HepG2 (cell line): Measurements from ENCODE around the gene MTA2. TPM values are rescaled to one million over a fixed set of nuclear protein-coding genes. Genes with fewer than 3 reads are reported as not detected.

ENCODE experiments used
- CSRNP1 ChIP-seq: sonication (generic); formaldehyde crosslinking; IDR thresholded peaks from 2 replicates; pipeline ENCODE4 v1.8.1; 2023; ENCODE audit warnings: mild to moderate bottlenecking, missing genetic modification reagents
- KLF13 ChIP-seq: sonication (generic); formaldehyde crosslinking; IDR thresholded peaks from 2 replicates; pipeline ENCODE4 v1.4.0; 2020; ENCODE audit warnings: mild to moderate bottlenecking, missing genetic modification reagents
- MEF2D ChIP-seq: sonication (generic); formaldehyde crosslinking; IDR thresholded peaks from 2 replicates; pipeline ENCODE4 v1.5.1; 2020; ENCODE audit warnings: mild to moderate bottlenecking, missing genetic modification reagents
- MNT ChIP-seq: fragments of 450-650 bp; IDR thresholded peaks from 2 replicates; pipeline ENCODE4 v1.6.1; 2016
- NCOA2 ChIP-seq: sonication (generic); formaldehyde crosslinking; IDR thresholded peaks from 2 replicates; pipeline ENCODE4 v1.8.0; 2022; ENCODE audit warnings: inconsistent platforms
- PTBP1 ChIP-seq: fragments of 200-400 bp; formaldehyde crosslinking; IDR thresholded peaks from 2 replicates; pipeline ENCODE4 v1.6.1; 2018; ENCODE audit warnings: low read length, low read depth; ENCODE audit not compliant: poor library complexity, severe bottlenecking
- RAD51 ChIP-seq: fragments of 450-650 bp; IDR thresholded peaks from 2 replicates; pipeline ENCODE4 v1.6.1; 2016; ENCODE audit warnings: borderline replicate concordance
- RERE ChIP-seq: IDR thresholded peaks from 2 replicates; pipeline ENCODE4 v1.6.1; 2016; ENCODE audit warnings: low read depth, missing genetic modification reagents, missing compliant biosample characterization
- TCF12 ChIP-seq, 2 experiments: fragments of 450-650 bp in 1 of 2; sonication (generic) in 1 of 2; formaldehyde crosslinking in 1 of 2; IDR thresholded peaks; 2 replicates each; pipeline versions ENCODE4 v1.6.1 to v1.8.0; 2017 to 2022; ENCODE audit warnings: antibody characterized with exemption in 1 of 2, mild to moderate bottlenecking in 1 of 2, missing genetic modification reagents in 1 of 2, moderate library complexity in 1 of 2
- ZGPAT ChIP-seq: IDR thresholded peaks from 2 replicates; pipeline ENCODE4 v1.6.1; 2016; ENCODE audit warnings: mild to moderate bottlenecking
- ZNF451 ChIP-seq: sonication (generic); formaldehyde crosslinking; IDR thresholded peaks from 2 replicates; pipeline ENCODE4 v1.5.0; 2020; ENCODE audit warnings: mild to moderate bottlenecking, missing genetic modification reagents
- ZNF512 ChIP-seq: sonication (generic); formaldehyde crosslinking; IDR thresholded peaks from 2 replicates; pipeline ENCODE4 v1.4.0; 2020; ENCODE audit warnings: mild to moderate bottlenecking, missing genetic modification reagents
- ZNF619 ChIP-seq: sonication (generic); formaldehyde crosslinking; IDR thresholded peaks from 2 replicates; pipeline ENCODE4 v1.4.0; 2020; ENCODE audit warnings: mild to moderate bottlenecking, missing genetic modification reagents
- ZNF878 ChIP-seq: sonication (generic); formaldehyde crosslinking; IDR thresholded peaks from 2 replicates; pipeline ENCODE4 v1.8.1; 2023; ENCODE audit warnings: mild to moderate bottlenecking, missing genetic modification reagents, moderate library complexity
- ZSCAN29 ChIP-seq: sonication (generic); formaldehyde crosslinking; conservative IDR thresholded peaks from 2 replicates; pipeline ENCODE4 v1.4.0; 2020; ENCODE audit warnings: mild to moderate bottlenecking, missing genetic modification reagents
- polyA plus RNA-seq, 8 experiments: library from polyadenylated mRNA; depleted of rRNA in 3 of 8; stranded (reverse) in 7 of 8; unstranded in 1 of 8; fragments of >200 nt; fragmentation: Illumina TruSeq in 4 of 8; extraction: Trizol in 4 of 8; gene quantifications; 2 replicates each; pipeline versions ENCODE4 v1.2.1 to v1.2.3, GENCODE V29; 2011 to 2016; ENCODE audit warnings: low read depth in 4 of 8, missing spikeins in 1 of 8, mixed read lengths in 1 of 8; ENCODE audit not compliant: insufficient read depth in 1 of 8
- total RNA-seq, 5 experiments: library from RNA; depleted of rRNA; stranded (reverse); fragments of >200 nt; fragmentation: Illumina TruSeq; extraction: Trizol; gene quantifications; 2 replicates each; pipeline ENCODE4 v1.2.3, GENCODE V29; 2016; ENCODE audit warnings: low read depth in 1 of 5

The MTA2 gene
- total and polyA plus RNA-seq, 2 of the 13 experiments (the other 11 are each of a cell fraction or from before 2014, with no cell fraction given) = 14.0 to 70.0 TPM

- TF ChIP-seq MEF2D (CRISPR knock-in tag) = 0 out of 2 replicates have a peak, but pooled peaks have one; percentile 63
- no peak for TF ChIP-seq TCF12 (IDR thresholded peaks at IDR 0.05)
- TF ChIP-seq TCF12 (CRISPR knock-in tag; IDR thresholded peaks at IDR 0.05) = no peak
- TF ChIP-seq NCOA2 = no peak
- TF ChIP-seq RERE (CRISPR knock-in tag) = no peak
- TF ChIP-seq ZSCAN29 = no peak
- TF ChIP-seq ZNF451 (CRISPR knock-in tag) = no peak
- TF ChIP-seq ZGPAT = peak; percentile 54; the same call in 1 of the 2 replicates
- no peak for TF ChIP-seq MNT
- TF ChIP-seq ZNF619 (CRISPR knock-in tag) = no peak
- TF ChIP-seq ZNF512 (CRISPR knock-in tag) = no peak
- no peak for TF ChIP-seq ZNF878 (CRISPR knock-in tag)
- TF ChIP-seq PTBP1 = no peak
- TF ChIP-seq RAD51 = no peak
- no peak for TF ChIP-seq CSRNP1 (CRISPR knock-in tag)
- no peak for TF ChIP-seq KLF13
These were observed 41.0 kb downstream of the MTA2 start (continued) for GRCh38 chr11:62560566-62561103.
